HepG2 (cell line): ENCODE results near the gene NGF. TPM values are rescaled to one million over a fixed set of nuclear protein-coding genes. Genes with fewer than 3 reads are reported as not detected.
"Not testable (repeated sequence)": the region's sequence is repeated elsewhere in the genome, so short reads cannot be mapped to it uniquely, and the experiment has no call there.

Experiments used
- ATAC-seq: fragments of 200-7000 bp; cut with Tn5 transposase; 3 replicates; pipeline ENCODE4 v1.9.1; 2020; ENCODE audit warnings: mild to moderate bottlenecking, moderate library complexity
- BruUV-seq: library from RNA; stranded (reverse); fragments of 400-500 nt; replicated peaks from 2 replicates; lab custom pipeline; 2021; lab: Mats Ljungman, UMichigan
- CTCF ChIA-PET: fragments of 300-600 bp; formaldehyde crosslinking; extraction: SDS; loops from one replicate; lab custom pipeline; 2021; ENCODE audit warnings: low total read pairs, inconsistent platforms, low intra/inter-chr PET ratio; lab: Yijun Ruan, JAX
- POLR2A ChIA-PET: fragments of 350-600 bp; sonication (Branson Sonifier 250); formaldehyde crosslinking; loops from one replicate; lab custom pipeline; 2020; ENCODE audit warnings: antibody characterized with exemption, inconsistent platforms; lab: Yijun Ruan, JAX
- DNase-seq: peaks from one replicate; pipeline ENCODE4 v3.0.0-alpha.2; 2015; ENCODE audit warnings: low spot score
- FAIRE-seq: peaks from 3 replicates; lab custom pipeline; 2011; peaks lifted over from hg19 to GRCh38; lab: Jason Lieb, UNC
- H2AFZ ChIP-seq: one replicate; pipeline ENCODE4 v1.6.1; 2011; ENCODE audit warnings: low read length, inconsistent platforms
- H3K27ac ChIP-seq: fragments of 300-600 bp; 3 replicates; pipeline ENCODE4 v1.8.0; 2011; ENCODE audit warnings: mixed run types, mild to moderate bottlenecking, mixed read lengths, low read length, inconsistent platforms; ENCODE audit not compliant: insufficient read depth; ENCODE audit errors: extremely low read length
- H3K27me3 ChIP-seq, 2 experiments: fragments of 200-600 bp in 1 of 2; 2 replicates in 1 of 2; 3 replicates in 1 of 2; pipeline versions ENCODE4 v1.6.0 to v1.8.0; 2011; ENCODE audit warnings: low read length in 2 of 2, mild to moderate bottlenecking in 2 of 2, moderate library complexity in 2 of 2, inconsistent platforms in 1 of 2; ENCODE audit not compliant: insufficient read depth in 2 of 2, control insufficient read depth in 1 of 2
- H3K36me3 ChIP-seq, 2 experiments: fragments of 200-600 bp in 1 of 2; replicated peaks in 1 of 2; 2 replicates in 1 of 2; 3 replicates in 1 of 2; pipeline versions ENCODE4 v1.5.1 to v1.8.0; 2011; ENCODE audit warnings: low read length in 2 of 2, inconsistent platforms in 1 of 2; ENCODE audit not compliant: insufficient read depth in 2 of 2, control insufficient read depth in 1 of 2
- H3K4me1 ChIP-seq: 2 replicates; pipeline ENCODE4 v1.5.1; 2012; ENCODE audit warnings: low read length, inconsistent platforms; ENCODE audit not compliant: insufficient read depth
- H3K4me2 ChIP-seq: 2 replicates; pipeline ENCODE4 v1.6.0; 2011; ENCODE audit warnings: low read depth, low read length, inconsistent platforms
- H3K4me3 ChIP-seq, 3 experiments: fragments of 200-600 bp in 1 of 3; sonication (generic), shearing (Covaris generic) in 1 of 3; replicated peaks in 1 of 3; 2 replicates each; pipeline ENCODE4 v1.5.1; 2011 to 2016; ENCODE audit warnings: low read length in 3 of 3, inconsistent platforms in 2 of 3, low read depth in 2 of 3, mild to moderate bottlenecking in 2 of 3, control low read depth in 1 of 3, mixed read lengths in 1 of 3; ENCODE audit not compliant: insufficient read depth in 1 of 3
- H3K79me2 ChIP-seq: one replicate; pipeline ENCODE4 v1.6.1; 2011; ENCODE audit warnings: low read length, inconsistent platforms; ENCODE audit not compliant: insufficient read depth
- H3K9ac ChIP-seq: 2 replicates; pipeline ENCODE4 v1.6.0; 2011; ENCODE audit warnings: mild to moderate bottlenecking, low read depth, low read length, inconsistent platforms; ENCODE audit not compliant: insufficient read depth
- H3K9me3 ChIP-seq: 2 replicates; pipeline ENCODE4 v1.5.1; 2012; ENCODE audit warnings: mild to moderate bottlenecking, low read length
- H4K20me1 ChIP-seq: 2 replicates; pipeline ENCODE4 v1.6.0; 2011; ENCODE audit warnings: inconsistent platforms, mild to moderate bottlenecking, low read length, moderate library complexity; ENCODE audit not compliant: insufficient read depth
- ERF ChIP-seq: IDR thresholded peaks from 2 replicates; pipeline ENCODE4 v1.6.1; 2018; ENCODE audit warnings: missing biosample characterization, missing genetic modification reagents
- GABPA ChIP-seq, 2 experiments: IDR thresholded peaks; 2 replicates each; pipeline ENCODE4 v1.6.1; 2011 to 2016; ENCODE audit warnings: low read depth in 2 of 2, low read length in 1 of 2, missing biosample characterization in 1 of 2, missing genetic modification characterization in 1 of 2
- HNRNPL ChIP-seq: fragments of 200-400 bp; formaldehyde crosslinking; IDR thresholded peaks from 2 replicates; pipeline ENCODE4 v1.6.1; 2017; ENCODE audit warnings: mild to moderate bottlenecking, low read depth, low read length
- TEAD3 ChIP-seq: optimal IDR thresholded peaks from 2 replicates; pipeline ENCODE3; 2016; ENCODE audit warnings: borderline replicate concordance
- ZBTB8A ChIP-seq: sonication (generic); formaldehyde crosslinking; IDR thresholded peaks from 2 replicates; pipeline ENCODE4 v1.4.0; 2020; ENCODE audit warnings: mild to moderate bottlenecking, low read depth, missing genetic modification reagents, borderline replicate concordance
- ZMAT5 ChIP-seq: sonication (generic); formaldehyde crosslinking; IDR thresholded peaks from 2 replicates; pipeline ENCODE4 v1.5.0; 2020; ENCODE audit warnings: mild to moderate bottlenecking, low read depth, missing genetic modification reagents, borderline replicate concordance
- ZNF33A ChIP-seq: sonication (generic); formaldehyde crosslinking; IDR thresholded peaks from 2 replicates; pipeline ENCODE4 v1.5.1; 2020; ENCODE audit warnings: missing genetic modification reagents, mild to moderate bottlenecking, moderate library complexity, borderline replicate concordance
- ZNF546 ChIP-seq: sonication (generic); formaldehyde crosslinking; conservative IDR thresholded peaks from 2 replicates; pipeline ENCODE4 v1.8.1; 2023; ENCODE audit warnings: mild to moderate bottlenecking, missing genetic modification reagents
- WGBS: methylation state at CpG from one replicate; pipeline ENCODE4 v1.1.6; 2017; ENCODE audit warnings: low lambda C conversion rate; 5-methylcytosine and 5-hydroxymethylcytosine counted together
- in situ Hi-C: cut with HindIII; loops from 2 replicates; pipeline ENCODE4 v1.10.0; 2017; ENCODE audit warnings: low pct_unique_long_range_greater_than_20kb; ENCODE audit not compliant: extremely low pct_ligation_motif_present
- intact Hi-C: fragments of 100-400 bp; cut with micrococcal nuclease; formaldehyde crosslinking; loops from one replicate; pipeline ENCODE4 v1.10.0; 2022; ENCODE audit not compliant: unreplicated experiment
- polyA plus RNA-seq, 8 experiments: library from polyadenylated mRNA; depleted of rRNA in 3 of 8; stranded (reverse) in 7 of 8; unstranded in 1 of 8; fragments of >200 nt; fragmentation: Illumina TruSeq in 4 of 8; extraction: Trizol in 4 of 8; gene quantifications; 2 replicates each; pipeline versions ENCODE4 v1.2.1 to v1.2.3, GENCODE V29; 2011 to 2016; ENCODE audit warnings: low read depth in 4 of 8, missing spikeins in 1 of 8, mixed read lengths in 1 of 8; ENCODE audit not compliant: insufficient read depth in 1 of 8
- total RNA-seq, 5 experiments: library from RNA; depleted of rRNA; stranded (reverse); fragments of >200 nt; fragmentation: Illumina TruSeq; extraction: Trizol; gene quantifications; 2 replicates each; pipeline ENCODE4 v1.2.3, GENCODE V29; 2016; ENCODE audit warnings: low read depth in 1 of 5

NGF gene
- total and polyA plus RNA-seq, 2 of the 13 experiments (the other 11 are each of a cell fraction or from before 2014, with no cell fraction given): not detected

DNA sequence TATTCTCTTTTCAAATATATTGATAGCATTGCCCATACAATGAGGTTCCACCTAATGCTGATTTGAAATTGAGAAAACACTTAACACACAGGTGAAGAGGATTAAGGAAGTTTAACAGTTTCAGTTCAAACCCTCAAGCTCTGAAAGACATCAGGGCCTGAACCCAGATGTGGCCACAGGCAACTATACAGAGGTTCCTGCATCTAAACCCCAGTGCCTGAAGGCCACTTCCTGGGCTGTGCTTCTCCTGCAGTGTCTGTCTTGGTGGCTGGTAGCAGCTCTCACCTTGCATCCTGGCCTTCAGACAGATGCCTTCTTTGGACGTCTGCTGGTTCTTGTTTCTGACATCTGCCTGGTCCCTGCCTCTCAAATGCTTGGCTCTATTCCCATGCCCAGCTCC lies 25.1 kb upstream of the NGF start:
- CTCF ChIA-PET: no interaction called here
- WGBS: 0% methylated on average over 1 of the region's 1 CpG
- H3K79me2 ChIP-seq: no peaks in the 10 kb centered on the region
- no peaks in the 10 kb centered on the region for H3K27me3 ChIP-seq
- no peaks in the 10 kb centered on the region for H4K20me1 ChIP-seq
- H3K4me3 ChIP-seq: no peak overlapping the region
- no peak for DNase-seq
- no peak overlapping the region for H3K4me2 ChIP-seq
- no peaks in the 10 kb centered on the region for H3K4me1 ChIP-seq
- no peak for FAIRE-seq
- H3K36me3 ChIP-seq: no peaks in the 10 kb centered on the region
- H3K9me3 ChIP-seq: peaks cover 8% of the 10 kb centered on the region; the same call in 1 of the 2 replicates
- no TSS peak for BruUV-seq
- in situ Hi-C loops (no loop called here), intact Hi-C loops (no loop called here)
- POLR2A ChIA-PET: no interaction called here
- no peak for TF ChIP-seq ERF (CRISPR knock-in tag)
- no peak for TF ChIP-seq ZNF546 (CRISPR knock-in tag)
- no peak for TF ChIP-seq HNRNPL
- no peak for TF ChIP-seq ZMAT5 (CRISPR knock-in tag)
- no peak for TF ChIP-seq ZBTB8A
- TF ChIP-seq ZNF33A (CRISPR knock-in tag): no peak
- no peak for TF ChIP-seq TEAD3
- TF ChIP-seq GABPA (IDR thresholded peaks at IDR 0.05; ENCODE audit: low read depth, low read length): no peak
- no peak for TF ChIP-seq GABPA (CRISPR knock-in tag; IDR thresholded peaks at IDR 0.05; ENCODE audit: low read depth)
- ATAC-seq: no peak
- H2AFZ ChIP-seq: no peak overlapping the region
- H3K27ac ChIP-seq: no peak overlapping the region
- H3K9ac ChIP-seq: no peak overlapping the region

DNA sequence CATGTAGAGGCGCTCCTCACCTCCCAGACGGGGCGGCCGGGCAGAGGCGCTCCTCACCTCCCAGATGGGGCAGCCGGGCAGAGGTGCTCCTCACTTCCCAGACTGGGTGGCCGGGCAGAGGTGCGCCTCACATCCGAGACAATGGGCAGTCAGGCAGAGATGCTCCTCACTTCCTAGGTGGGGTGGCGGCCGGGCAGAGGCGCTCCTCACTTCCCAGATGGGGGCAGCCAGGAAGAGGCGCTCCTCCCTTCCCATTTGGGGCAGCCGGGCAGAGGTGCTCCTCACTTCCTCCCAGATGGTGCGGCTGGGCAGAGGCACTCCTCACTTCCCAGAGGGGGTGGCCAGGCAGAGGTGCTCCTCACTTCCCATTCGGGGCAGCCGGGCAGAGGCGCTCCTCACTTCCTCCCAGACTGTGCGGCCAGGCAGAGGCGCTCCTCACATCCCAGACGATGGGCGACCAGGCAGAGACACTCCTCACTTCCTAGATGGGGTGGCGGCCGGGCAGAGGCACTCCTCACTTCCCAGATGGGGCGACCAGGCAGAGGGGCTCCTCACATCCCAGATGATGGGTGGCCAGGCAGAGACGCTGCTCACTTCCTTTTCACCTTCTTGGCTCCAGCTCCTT lies 22.6 kb upstream of the NGF start:
- POLR2A ChIA-PET, H3K9ac ChIP-seq, H3K9me3 ChIP-seq, H3K4me2 ChIP-seq, ATAC-seq, H3K36me3 ChIP-seq, H3K4me1 ChIP-seq, H3K79me2 ChIP-seq, DNase-seq, FAIRE-seq, H4K20me1 ChIP-seq, H3K27ac ChIP-seq, H3K4me3 ChIP-seq, CTCF ChIA-PET, H2AFZ ChIP-seq, BruUV-seq, intact Hi-C loops, in situ Hi-C loops, H3K27me3 ChIP-seq: not testable (repeated sequence)
- WGBS: 76% methylated on average over 5 of the region's 26 CpGs

DNA sequence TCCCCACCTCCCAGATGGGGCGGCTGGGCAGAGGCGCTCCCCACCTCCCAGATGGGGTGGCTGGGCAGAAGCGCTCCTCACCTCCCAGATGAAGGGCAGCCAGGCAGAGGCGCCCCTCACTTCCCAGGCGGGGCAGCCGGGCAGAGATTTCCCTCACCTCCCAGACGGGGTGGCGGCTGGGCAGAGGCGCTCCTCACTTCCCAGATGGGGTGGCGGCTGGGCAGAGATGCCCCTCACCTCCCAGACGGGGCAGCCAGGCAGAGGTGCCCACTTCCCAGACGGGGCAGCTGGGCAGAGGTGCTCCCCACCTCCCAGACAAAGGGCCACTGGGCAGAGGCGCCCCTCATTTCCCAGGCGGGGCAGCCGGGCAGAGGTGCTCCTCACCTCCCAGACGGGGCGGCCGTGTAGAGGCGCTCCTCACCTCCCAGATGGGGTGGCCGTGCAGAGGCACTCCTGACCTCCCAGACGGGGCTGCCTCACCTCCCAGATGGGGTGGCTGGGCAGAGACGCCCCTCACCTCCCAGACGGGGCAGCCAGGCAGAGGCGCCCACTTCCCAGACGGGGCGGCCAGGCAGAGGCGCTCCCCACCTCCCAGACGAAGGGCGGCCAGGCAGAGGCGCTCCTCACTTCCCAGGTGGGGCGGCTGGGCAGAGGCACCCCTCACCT lies 21.9 kb upstream of the NGF start:
- ATAC-seq, DNase-seq, H4K20me1 ChIP-seq, H3K27me3 ChIP-seq, FAIRE-seq, H3K9me3 ChIP-seq, H3K79me2 ChIP-seq, H3K4me2 ChIP-seq, BruUV-seq, H3K27ac ChIP-seq, CTCF ChIA-PET, H3K9ac ChIP-seq, in situ Hi-C loops, POLR2A ChIA-PET, H3K4me3 ChIP-seq, H3K4me1 ChIP-seq, H3K36me3 ChIP-seq, intact Hi-C loops, H2AFZ ChIP-seq: not testable (repeated sequence)
- 40% methylated on average over 1 of the region's 31 CpGs for WGBS
